Thyroid gland (tissue), 4 donors: ENCODE data around the gene SPINT3. TPM values are rescaled to one million over a fixed set of nuclear protein-coding genes. Genes with fewer than 3 reads are reported as not detected.

Experiments used
- DNase-seq, 2 donors: peaks; one replicate each; pipeline ENCODE4 v3.0.0-alpha.2; 2019
- H3K27ac ChIP-seq, 3 donors: fragments of 200-600 bp; sonication (generic); 1 replicate in 2 of 3; 2 replicates in 1 of 3; pipeline ENCODE4 v1.5.1; 2016 to 2019; ENCODE audit warnings: mild to moderate bottlenecking in 1 of 3, moderate library complexity in 1 of 3
- H3K27me3 ChIP-seq: fragments of 200-600 bp; sonication (generic); one replicate; pipeline ENCODE4 v1.5.1; 2019
- H3K36me3 ChIP-seq, 2 donors: fragments of 200-600 bp; sonication (generic); one replicate each; pipeline ENCODE4 v1.5.1; 2016 to 2019
- H3K4me1 ChIP-seq, 2 donors: fragments of 200-600 bp; sonication (generic); one replicate each; pipeline ENCODE4 v1.5.1; 2017 to 2019
- H3K4me3 ChIP-seq, 3 donors: fragments of 200-600 bp; sonication (generic); replicated peaks in 1 of 3; 1 replicate in 2 of 3; 2 replicates in 1 of 3; pipeline ENCODE4 v1.5.1; 2016; ENCODE audit warnings: mild to moderate bottlenecking in 1 of 3
- H3K9me3 ChIP-seq: fragments of 200-600 bp; sonication (generic); one replicate; pipeline ENCODE4 v1.5.1; 2017
- CTCF ChIP-seq, 6 experiments: fragments of 200-600 bp in 3 of 6; fragments of 450-650 bp in 3 of 6; sonication (generic) in 3 of 6; IDR thresholded peaks; one replicate each; pipeline ENCODE4 v1.5.1; 2016 to 2019; ENCODE audit warnings: antibody characterized with exemption in 6 of 6, mild to moderate bottlenecking in 2 of 6, inconsistent platforms in 1 of 6, moderate library complexity in 1 of 6
- POLR2A ChIP-seq, 2 donors: fragments of 450-650 bp; IDR thresholded peaks; one replicate each; pipeline ENCODE4 v1.6.1; 2017; ENCODE audit warnings: antibody characterized with exemption in 2 of 2, mild to moderate bottlenecking in 2 of 2, moderate library complexity in 1 of 2
- WGBS, 2 donors: methylation state at CpG; one replicate each; pipeline ENCODE4 v1.1.5; 2017; 5-methylcytosine and 5-hydroxymethylcytosine counted together
- intact Hi-C: fragments of 100-400 bp; cut with DNase I; formaldehyde crosslinking; loops from one replicate; pipeline ENCODE4 v1.15.1; 2023
- small RNA-seq: library from RNA; depleted of rRNA; stranded (forward); fragments of <200 nt; gene quantifications from one replicate; pipeline ENCODE3, GENCODE V24; 2016
- total RNA-seq, 4 donors: library from RNA; depleted of rRNA; stranded (reverse); fragments of >200 nt; gene quantifications; one replicate each; pipeline ENCODE4 v1.2.3, GENCODE V29; 2016

SPINT3 gene
- total RNA-seq, 4 donors from 2014 or later, result not detected

- intact Hi-C loops, result loop anchor here (10.0 kb wide), 1 partner anchor 301 kb away; no protein-coding TSS in a partner anchor
- 85 to 89% methylated on average over 4 of the region's 4 CpGs for WGBS, 2 donors
- no peak overlapping the region for H3K4me3 ChIP-seq
- H3K9me3 ChIP-seq, result no peaks in the 10 kb centered on the region
- no peaks in the 10 kb centered on the region for H3K27me3 ChIP-seq
- H3K27ac ChIP-seq, result no peak overlapping the region
- H3K4me1 ChIP-seq, result peaks cover 9 to 30% of the 10 kb centered on the region in 2 donors
- no peaks in the 10 kb centered on the region for H3K36me3 ChIP-seq
- no peak for TF ChIP-seq POLR2A (IDR thresholded peaks at IDR 0.05)
- TF ChIP-seq CTCF (IDR thresholded peaks at IDR 0.05), result no peak
- DNase-seq, result no peak
Measured at GRCh38 chr20:45463709-45464108, 51.7 kb downstream of the SPINT3 start.

- Histone ChIP-seq H3K36me3 (no peaks in the 10 kb centered on the region), H3K4me3 (no peak overlapping the region), H3K9me3 (no peaks in the 10 kb centered on the region), H3K27ac (no peak overlapping the region), H3K27me3 (no peaks in the 10 kb centered on the region), H3K4me1 (peaks cover 9 to 22% of the 10 kb centered on the region in 2 donors)
- TF ChIP-seq POLR2A (IDR thresholded peaks at IDR 0.05), result no peak
- TF ChIP-seq CTCF (IDR thresholded peaks at IDR 0.05), result no peak
- intact Hi-C loops, result loop anchor here (10.0 kb wide), 1 partner anchor 302 kb away; no protein-coding TSS in a partner anchor
- DNase-seq, result no peak
- WGBS, 2 donors, result 89 to 94% methylated on average over 6 of the region's 6 CpGs
Measured at GRCh38 chr20:45462711-45463509, 52.5 kb downstream of the SPINT3 start.

Small RNA genes lying within 50 kb of the gene (small RNA-seq; reads per million reads assigned to genes)
- gene AL031663.1, result not detected
- gene HSPD1P21, result not detected
- gene RNA5SP485, result not detected

Other genes with a start within 250 kb of the SPINT3 start
- not detected for gene RBPJL, start 208.8 kb downstream of the SPINT3 start, total RNA-seq
- gene MATN4, start 207.3 kb downstream of the SPINT3 start, total RNA-seq, result 1 to 10 TPM in 1 of 4 donors, not detected in 3; 1.2 TPM
- gene SDC4, start 167.2 kb downstream of the SPINT3 start, total RNA-seq, result 100 to 1,000 TPM in 1 of 4 donors, 10 to 100 TPM in 3; 35.5 to 101 (median 63.3) TPM
- 10 to 100 TPM; 52.7 to 86.1 (median 76.6) TPM for gene SYS1, start 152.5 kb downstream of the SPINT3 start, total RNA-seq
- not detected for gene TP53TG5, start 137.3 kb downstream of the SPINT3 start, total RNA-seq
- gene DBNDD2, start 107.3 kb downstream of the SPINT3 start, total RNA-seq, result 10 to 100 TPM; 12.1 to 47.4 (median 20.9) TPM
- 100 to 1,000 TPM in 3 of 4 donors, 10 to 100 TPM in 1; 85.0 to 122 (median 114) TPM for gene PIGT, start 99.5 kb downstream of the SPINT3 start, total RNA-seq
- gene WFDC2, start 45.9 kb downstream of the SPINT3 start, total RNA-seq, result 100 to 1,000 TPM; 109 to 163 (median 131) TPM
- gene WFDC6, start 23.9 kb upstream of the SPINT3 start, total RNA-seq, result not detected
- 1 to 10 TPM in 3 of 4 donors, under 1 TPM in 1; 0.45 to 4.2 (median 1.7) TPM for gene EPPIN, start 31.8 kb upstream of the SPINT3 start, total RNA-seq
- gene WFDC8, start 63.7 kb upstream of the SPINT3 start, total RNA-seq, result 1 to 10 TPM in 1 of 4 donors, under 1 TPM in 1, not detected in 2; 0.78 to 1.3 TPM
- not detected for gene WFDC10A, start 114.1 kb upstream of the SPINT3 start, total RNA-seq
- gene WFDC9, start 115.7 kb upstream of the SPINT3 start, total RNA-seq, result not detected
- gene WFDC11, start 154.6 kb upstream of the SPINT3 start, total RNA-seq, result not detected
- not detected for gene WFDC13, start 186.4 kb upstream of the SPINT3 start, total RNA-seq
- gene WFDC10B, start 189.4 kb upstream of the SPINT3 start, total RNA-seq, result not detected
- not detected for gene SPINT4, start 206.7 kb upstream of the SPINT3 start, total RNA-seq